Stimulated activated CD4-positive, alpha-beta T cell treated with anti-CD3 and anti-CD28 coated beads, Interleukin-4, amount 100 ng/mL, for 24 hours (primary cell): Measurements from ENCODE around the gene C1orf74.

Experiments used
- DNase-seq: peaks from one replicate; pipeline ENCODE4 v3.0.0-alpha.2; 2020

The C1orf74 gene

DNA sequence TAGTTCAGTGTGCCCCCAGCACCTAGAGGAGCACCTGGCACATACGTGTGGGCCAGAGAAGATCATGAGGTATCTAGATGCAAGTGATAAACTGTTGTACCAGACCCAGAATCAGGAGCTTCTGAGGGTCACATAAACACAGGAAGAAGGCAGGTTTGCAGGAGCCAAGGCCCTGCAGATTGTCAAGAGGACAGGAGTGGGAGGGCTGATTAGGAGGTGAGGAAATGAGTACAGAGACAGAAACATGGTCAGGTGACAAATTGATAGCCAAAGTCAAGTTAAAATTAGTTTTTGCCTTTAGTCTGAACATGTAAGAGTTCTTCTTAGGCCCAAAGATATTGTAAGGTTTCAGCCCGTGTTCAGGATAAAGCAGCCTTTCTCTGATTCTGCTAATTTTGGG, 42.5 kb downstream of the C1orf74 start:
- DNase-seq: no peak

DNA sequence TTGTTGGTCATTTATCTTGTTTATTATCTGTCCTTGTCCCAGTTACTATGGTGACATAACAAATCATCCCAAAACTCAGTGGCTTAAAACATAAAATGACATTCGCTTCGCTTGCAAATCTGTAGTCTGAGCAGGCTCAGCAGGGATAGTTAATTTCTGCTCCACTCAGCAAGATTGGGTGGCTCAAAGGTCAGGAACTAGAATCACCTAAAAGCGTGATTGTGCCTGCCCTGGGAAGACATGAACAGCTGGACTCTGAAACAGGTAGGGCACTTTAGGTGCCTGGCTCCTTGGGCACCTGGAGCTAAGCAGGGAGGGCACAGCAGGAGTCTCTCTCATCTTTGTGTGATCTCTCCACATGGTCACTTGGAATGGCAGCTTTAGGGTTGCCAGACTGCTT, 43.2 kb downstream of the C1orf74 start:
- no peak for DNase-seq

DNA sequence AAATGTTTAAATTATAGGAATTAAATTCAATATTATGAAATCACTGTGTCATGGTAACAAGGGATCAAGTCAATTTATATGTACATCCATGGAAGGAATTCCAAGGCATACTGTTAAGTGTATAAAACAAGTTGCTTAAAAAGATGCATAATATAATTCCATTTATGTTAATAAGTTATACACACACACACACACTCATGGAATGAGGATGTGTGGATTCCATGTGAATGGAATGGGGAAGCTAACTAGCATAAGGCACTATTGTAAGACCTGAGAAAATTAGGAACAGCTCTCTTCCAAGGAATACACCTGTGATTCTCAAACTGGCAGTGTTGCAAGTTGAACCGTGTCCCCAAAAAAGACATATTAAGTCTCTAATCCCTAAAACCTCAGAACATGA, 46.1 kb downstream of the C1orf74 start:
- no peak for DNase-seq

DNA sequence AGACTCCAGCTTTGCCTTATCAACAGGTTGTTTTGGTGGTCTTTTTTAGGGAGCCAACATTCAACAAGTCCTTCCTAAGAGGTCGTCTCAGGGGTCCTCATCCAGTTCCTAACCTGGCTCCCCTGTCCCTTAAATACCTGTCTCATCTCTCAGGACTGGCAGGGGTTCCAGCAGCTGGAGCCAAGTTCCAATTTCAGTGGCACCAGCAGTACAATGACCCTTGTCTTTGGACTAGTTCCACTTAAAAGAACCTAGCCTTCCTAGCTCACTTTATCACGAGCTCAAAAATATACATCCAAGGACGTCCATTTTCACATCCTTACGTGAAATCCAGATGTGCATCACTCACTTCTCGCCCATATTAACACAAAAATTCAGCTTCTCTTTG, 47.2 kb downstream of the C1orf74 start:
- DNase-seq: no peak

DNA sequence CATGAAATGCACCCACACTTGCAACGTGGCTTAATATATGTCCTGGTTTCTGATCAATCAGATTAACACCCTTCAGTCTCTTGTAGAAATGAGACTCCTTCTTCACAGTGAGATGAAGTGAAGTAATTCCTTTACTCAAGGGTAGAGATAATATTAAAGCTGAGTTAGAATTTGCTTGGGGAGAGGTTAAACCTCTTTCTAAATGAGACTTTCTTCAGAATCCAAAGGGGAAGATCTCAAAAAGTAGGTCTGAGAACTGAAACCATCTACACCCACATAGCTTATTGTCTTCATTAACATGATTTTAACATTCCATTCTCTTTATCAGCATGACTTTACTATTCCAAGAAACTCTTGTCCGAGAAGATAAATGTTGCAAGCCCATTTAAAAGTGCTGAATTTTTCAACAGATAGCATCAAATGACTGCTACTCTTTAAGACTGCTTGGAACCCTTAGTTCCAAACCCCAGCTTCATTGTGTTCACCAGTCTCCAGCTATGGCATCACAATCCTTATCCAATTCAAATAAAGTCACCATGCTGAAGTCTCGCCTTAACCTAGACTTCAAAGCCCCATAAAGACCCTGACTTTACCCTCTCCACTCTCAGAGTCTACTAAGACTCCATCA, 47.8 kb downstream of the C1orf74 start:
- no peak for DNase-seq

- DNase-seq: no peak
Measured at GRCh38 chr1:209733409-209734192, 50.8 kb downstream of the C1orf74 start.

GRCh38 chr1:209732725-209733124, 51.6 kb downstream of the C1orf74 start:
- no peak for DNase-seq

- DNase-seq: no peak
Measured at GRCh38 chr1:209729436-209729835, 54.9 kb downstream of the C1orf74 start.
